GM23338 (cell line): ENCODE data around the gene HSF5.

Experiments
- EZH2 ChIP-seq: fragments of 200-600 bp; sonication (generic); IDR thresholded peaks from one replicate; pipeline ENCODE4 v1.8.0; 2017; ENCODE audit warnings: antibody characterized with exemption, mild to moderate bottlenecking, low read depth; ENCODE audit not compliant: unreplicated experiment
- EZH2phosphoT487 ChIP-seq: fragments of 200-600 bp; sonication (generic); IDR thresholded peaks from one replicate; pipeline ENCODE4 v1.8.1; 2018; ENCODE audit warnings: antibody characterized with exemption; ENCODE audit not compliant: unreplicated experiment
- JUNB ChIP-seq: IDR thresholded peaks from one replicate; pipeline ENCODE4 v1.6.1; 2016; ENCODE audit warnings: antibody characterized with exemption; ENCODE audit not compliant: unreplicated experiment
- NANOG ChIP-seq: IDR thresholded peaks from 2 replicates; pipeline ENCODE4 v1.6.1; 2016; ENCODE audit warnings: antibody characterized with exemption, borderline replicate concordance
- POLR2AphosphoS5 ChIP-seq: IDR thresholded peaks from 2 replicates; pipeline ENCODE4 v1.6.1; 2016; ENCODE audit warnings: antibody characterized with exemption, low read depth
- TF ChIP-seq, protein P1 (sequence below), 2 experiments: fragments of 200-600 bp in 1 of 2; sonication (generic) in 1 of 2; conservative IDR thresholded peaks; 2 replicates each; pipeline versions ENCODE4 v1.5.1 to v1.6.1; 2016 to 2017; ENCODE audit warnings: antibody characterized with exemption in 2 of 2, low read depth in 2 of 2, mild to moderate bottlenecking in 2 of 2, moderate library complexity in 1 of 2
- TF ChIP-seq, protein P2 (sequence below): IDR thresholded peaks from 2 replicates; pipeline ENCODE4 v1.6.1; 2016; ENCODE audit warnings: antibody characterized with exemption

DNA sequence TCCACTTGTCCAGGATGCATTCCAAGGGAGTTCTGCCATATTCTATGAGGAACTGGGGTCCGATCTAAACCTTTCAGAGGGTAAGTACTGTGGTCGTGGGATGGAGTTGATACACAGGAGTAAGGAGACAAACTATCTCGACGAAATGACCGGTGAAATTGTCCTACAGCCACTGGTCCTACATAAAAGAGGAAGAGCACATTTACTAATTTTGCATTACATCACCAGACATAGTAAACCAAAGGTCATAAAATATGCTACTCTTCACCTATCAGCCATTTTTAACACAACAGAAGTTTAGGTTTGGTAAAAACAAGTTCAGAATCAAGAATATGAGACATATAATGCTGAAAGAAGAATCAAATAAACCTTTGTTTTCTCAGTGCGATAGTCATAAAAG is 8.1 kb downstream of the HSF5 start:
- TF ChIP-seq, protein P1, sequence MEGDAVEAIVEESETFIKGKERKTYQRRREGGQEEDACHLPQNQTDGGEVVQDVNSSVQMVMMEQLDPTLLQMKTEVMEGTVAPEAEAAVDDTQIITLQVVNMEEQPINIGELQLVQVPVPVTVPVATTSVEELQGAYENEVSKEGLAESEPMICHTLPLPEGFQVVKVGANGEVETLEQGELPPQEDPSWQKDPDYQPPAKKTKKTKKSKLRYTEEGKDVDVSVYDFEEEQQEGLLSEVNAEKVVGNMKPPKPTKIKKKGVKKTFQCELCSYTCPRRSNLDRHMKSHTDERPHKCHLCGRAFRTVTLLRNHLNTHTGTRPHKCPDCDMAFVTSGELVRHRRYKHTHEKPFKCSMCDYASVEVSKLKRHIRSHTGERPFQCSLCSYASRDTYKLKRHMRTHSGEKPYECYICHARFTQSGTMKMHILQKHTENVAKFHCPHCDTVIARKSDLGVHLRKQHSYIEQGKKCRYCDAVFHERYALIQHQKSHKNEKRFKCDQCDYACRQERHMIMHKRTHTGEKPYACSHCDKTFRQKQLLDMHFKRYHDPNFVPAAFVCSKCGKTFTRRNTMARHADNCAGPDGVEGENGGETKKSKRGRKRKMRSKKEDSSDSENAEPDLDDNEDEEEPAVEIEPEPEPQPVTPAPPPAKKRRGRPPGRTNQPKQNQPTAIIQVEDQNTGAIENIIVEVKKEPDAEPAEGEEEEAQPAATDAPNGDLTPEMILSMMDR (conservative IDR thresholded peaks at IDR 0.05; ENCODE audit: low read depth in 2 of 2) = no peak
- TF ChIP-seq, protein P2, sequence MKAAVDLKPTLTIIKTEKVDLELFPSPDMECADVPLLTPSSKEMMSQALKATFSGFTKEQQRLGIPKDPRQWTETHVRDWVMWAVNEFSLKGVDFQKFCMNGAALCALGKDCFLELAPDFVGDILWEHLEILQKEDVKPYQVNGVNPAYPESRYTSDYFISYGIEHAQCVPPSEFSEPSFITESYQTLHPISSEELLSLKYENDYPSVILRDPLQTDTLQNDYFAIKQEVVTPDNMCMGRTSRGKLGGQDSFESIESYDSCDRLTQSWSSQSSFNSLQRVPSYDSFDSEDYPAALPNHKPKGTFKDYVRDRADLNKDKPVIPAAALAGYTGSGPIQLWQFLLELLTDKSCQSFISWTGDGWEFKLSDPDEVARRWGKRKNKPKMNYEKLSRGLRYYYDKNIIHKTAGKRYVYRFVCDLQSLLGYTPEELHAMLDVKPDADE = no peak
- TF ChIP-seq EZH2 (no peak), JUNB (no peak), POLR2AphosphoS5 (no peak), NANOG (no peak), EZH2phosphoT487 (no peak)
